Stimulated activated CD8-positive, alpha-beta memory T cell treated with anti-CD3 and anti-CD28 coated beads, Interleukin-4, amount 100 ng/mL, for 1 hour (primary cell): ENCODE results near the gene ARFGAP1.

Source experiments
- DNase-seq, 2 donors: peaks; one replicate each; pipeline ENCODE4 v3.0.0-alpha.2; 2020; ENCODE audit warnings: low read depth in 2 of 2, low spot score in 1 of 2

ARFGAP1 gene

GRCh38 chr20:63318391-63319163 is 46.0 kb downstream of the ARFGAP1 start:
- DNase-seq = no peak

GRCh38 chr20:63319164-63320040 is 46.8 kb downstream of the ARFGAP1 start:
- DNase-seq = no peak

- DNase-seq = no peak
Observed at GRCh38 chr20:63320041-63320511, 47.5 kb downstream of the ARFGAP1 start.

GRCh38 chr20:63320616-63321147 is 48.1 kb downstream of the ARFGAP1 start:
- DNase-seq = no peak

GRCh38 chr20:63321148-63321831 is 48.7 kb downstream of the ARFGAP1 start:
- DNase-seq = no peak

GRCh38 chr20:63322146-63322932 is 49.7 kb downstream of the ARFGAP1 start:
- no peak for DNase-seq

- DNase-seq = no peak
Observed at GRCh38 chr20:63322933-63323273, 50.3 kb downstream of the ARFGAP1 start.

GRCh38 chr20:63323357-63323981 is 50.9 kb downstream of the ARFGAP1 start:
- no peak for DNase-seq

- DNase-seq = no peak
Observed at GRCh38 chr20:63325021-63325471, 52.4 kb downstream of the ARFGAP1 start.

- DNase-seq = no peak
Observed at GRCh38 chr20:63325554-63326313, 53.1 kb downstream of the ARFGAP1 start.

GRCh38 chr20:63326314-63327230 is 54.0 kb downstream of the ARFGAP1 start:
- DNase-seq = no peak

GRCh38 chr20:63327231-63327745 is 54.7 kb downstream of the ARFGAP1 start:
- no peak for DNase-seq

GRCh38 chr20:63328026-63328700 is 55.5 kb downstream of the ARFGAP1 start:
- no peak for DNase-seq

GRCh38 chr20:63328718-63329275 is 56.2 kb downstream of the ARFGAP1 start:
- no peak for DNase-seq

- no peak for DNase-seq
Observed at GRCh38 chr20:63329331-63330083, 56.9 kb downstream of the ARFGAP1 start.

GRCh38 chr20:63330084-63330760 is 57.6 kb downstream of the ARFGAP1 start:
- DNase-seq = no peak
